Measurements from ENCODE around the gene ZMYND12. TPM values are rescaled to one million over a fixed set of nuclear protein-coding genes. Genes with fewer than 3 reads are reported as not detected.
"Not testable (repeated sequence)": the region's sequence is repeated elsewhere in the genome, so short reads cannot be mapped to it uniquely, and the experiment has no call there.

ZMYND12 gene
- 1 to 10 TPM in 1 of 2 experiments, under 1 TPM in 1; 0.58 to 1.3 TPM for total RNA-seq
- polyA plus RNA-seq, result 1 to 10 TPM in 1 of 2 donors, under 1 TPM in 1; 0.28 to 3.2 TPM

GRCh38 chr1:42456010-42456753 is at the start of gene ZMYND12, which contains the start of gene PPCS:
Gene ZMYND12, minus strand, starts transcription at chr1:42456022. Its CDS starts 25 bp downstream, at chr1:42455997.
Gene PPCS, plus strand, starts transcription at chr1:42456543. Its CDS starts 23 bp downstream, at chr1:42456566.
- intact Hi-C loops (cut with micrococcal nuclease), result loop anchor here (1.0 to 2.0 kb wide), 3 partner anchors 121 to 203 kb away; partner anchors contain the start of genes FOXJ3 and PPIH
- Histone ChIP-seq H3K9me3 (ENCODE audit: control insufficient read depth in 1 of 2, low read length in 2 of 2) (no peaks in the 10 kb centered on the region), H3K4me3 (ENCODE audit: low read length in 2 of 2) (peak within 1 kb of the TSS; percentile 84 to 96), H3K27me3 (ENCODE audit: insufficient read depth, low read length) (no peaks in the 10 kb centered on the region), H3K4me1 (ENCODE audit: insufficient read depth, low read length) (peaks cover 29% of the 10 kb centered on the region), H3K27ac (ENCODE audit: low read depth, low read length) (peak within 1 kb of the TSS; percentile 99), H3K36me3 (ENCODE audit: insufficient read depth, low read length) (peaks cover 27% of the 10 kb centered on the region)
- peaks cover 27 to 41% of the 10 kb centered on the region in 2 donors for H3K36me3 Mint-ChIP-seq
- no peaks in the 10 kb centered on the region for H3K9me3 Mint-ChIP-seq
- peak within 1 kb of the TSS; percentile 92 to 100 (median 99) for H3K27ac Mint-ChIP-seq
- H3K4me3 Mint-ChIP-seq, result peak within 1 kb of the TSS; percentile 91 to 100 (median 99)
- peak; percentile 91 to 96 (median 93) for DNase-seq
- peaks cover 21 to 43% (median 33%) of the 10 kb centered on the region in 4 donors for H3K4me1 Mint-ChIP-seq
- ChIA-PET CTCF (ENCODE audit: partially characterized antibody) (no interaction called here), POLR2A (ENCODE audit: partially characterized antibody) (interaction anchor here (0.8 to 1.8 kb wide), 11 partner anchors 17 to 422 kb away, joined by 3 to 15 read pairs (median 4); partner anchors contain the start of genes C1orf50, FOXJ3, P3H1 and PPIH)
- H3K27me3 Mint-ChIP-seq, result no peaks in the 10 kb centered on the region

DNA sequence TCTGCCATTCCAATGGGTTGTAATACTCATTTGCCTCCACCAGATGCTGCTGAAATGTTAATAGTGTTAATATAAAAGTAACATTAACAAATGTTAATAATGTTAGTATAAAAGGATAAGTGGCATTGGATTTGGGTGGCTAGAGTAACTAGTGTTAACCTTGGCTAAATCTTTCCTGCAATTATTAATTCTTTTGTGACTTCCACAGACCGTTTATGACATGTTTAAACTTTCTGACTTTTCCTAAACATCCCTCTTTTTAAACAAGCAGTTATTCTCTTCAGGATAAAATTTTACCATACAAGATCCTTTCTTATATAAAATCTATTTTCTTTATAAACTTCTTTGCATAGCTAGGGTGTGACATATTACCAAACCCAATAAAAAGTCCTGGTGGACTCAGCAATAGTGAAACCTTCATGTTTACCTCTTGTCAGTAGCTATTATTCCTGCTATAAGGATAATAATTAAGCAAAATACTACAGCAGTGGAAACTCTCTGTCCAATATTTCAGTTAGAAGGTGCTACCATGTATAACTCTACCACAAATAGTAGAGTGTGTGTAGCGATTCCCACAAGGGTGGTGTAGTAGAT is 48.8 kb upstream of the ZMYND12 start:
- intact Hi-C loops (cut with micrococcal nuclease), result no loop called here
- Mint-ChIP-seq H3K4me3 (no peak overlapping the region), H3K9me3 (peaks cover 0 to 67% (median 41%) of the 10 kb centered on the region in 8 donors)

DNA sequence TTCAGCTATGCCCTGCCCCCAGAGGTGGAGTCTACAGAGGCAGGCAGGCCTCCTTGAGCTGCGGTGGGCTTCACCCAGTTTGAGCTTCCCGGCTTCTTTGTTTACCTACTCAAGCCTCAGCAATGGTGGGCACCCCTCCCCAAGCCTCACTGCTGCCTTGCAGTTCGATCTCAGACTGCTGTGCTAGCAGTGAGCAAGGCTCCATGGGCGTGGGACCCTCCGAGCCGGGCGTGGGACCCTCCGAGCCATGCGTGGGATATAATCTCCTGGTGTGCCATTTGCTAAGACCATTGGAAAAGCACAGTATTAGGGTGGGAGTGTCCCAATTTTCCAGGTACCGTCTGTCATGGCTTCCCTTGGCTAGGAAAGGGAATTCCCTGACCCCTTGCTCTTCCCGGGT is 46.2 kb upstream of the ZMYND12 start:
- intact Hi-C loops (cut with micrococcal nuclease); H3K4me3 Mint-ChIP-seq; H3K4me1 Mint-ChIP-seq; H3K27ac Mint-ChIP-seq; POLR2A ChIA-PET (ENCODE audit: partially characterized antibody); H3K9me3 ChIP-seq (ENCODE audit: control insufficient read depth in 1 of 2, low read length in 2 of 2); H3K36me3 ChIP-seq (ENCODE audit: insufficient read depth, low read length); H3K27me3 Mint-ChIP-seq; CTCF ChIA-PET (ENCODE audit: partially characterized antibody); H3K27ac ChIP-seq (ENCODE audit: low read depth, low read length); H3K27me3 ChIP-seq (ENCODE audit: insufficient read depth, low read length); H3K4me1 ChIP-seq (ENCODE audit: insufficient read depth, low read length); DNase-seq; H3K4me3 ChIP-seq (ENCODE audit: low read length in 2 of 2): not testable (repeated sequence)
- Mint-ChIP-seq H3K9me3 (peaks cover 0 to 42% (median 26%) of the 10 kb centered on the region in 8 donors), H3K36me3 (peaks cover 45 to 49% of the 10 kb centered on the region in 2 donors)

More for the DNA sequence above, 48.8 kb upstream of the ZMYND12 start:
- Mint-ChIP-seq H3K36me3 (peaks cover 57 to 59% of the 10 kb centered on the region in 2 donors), H3K4me1 (no peaks in the 10 kb centered on the region), H3K27ac (no peak overlapping the region), H3K27me3 (no peaks in the 10 kb centered on the region)
- Histone ChIP-seq H3K36me3 (ENCODE audit: insufficient read depth, low read length) (no peaks in the 10 kb centered on the region), H3K9me3 (ENCODE audit: control insufficient read depth in 1 of 2, low read length in 2 of 2) (no peaks in the 10 kb centered on the region), H3K27me3 (ENCODE audit: insufficient read depth, low read length) (no peaks in the 10 kb centered on the region), H3K4me1 (ENCODE audit: insufficient read depth, low read length) (no peaks in the 10 kb centered on the region), H3K4me3 (ENCODE audit: low read length in 2 of 2) (no peak overlapping the region), H3K27ac (ENCODE audit: low read depth, low read length) (no peak overlapping the region)
- ChIA-PET POLR2A (ENCODE audit: partially characterized antibody) (no interaction called here), CTCF (ENCODE audit: partially characterized antibody) (no interaction called here)
- DNase-seq, result no peak

- Mint-ChIP-seq H3K27ac (no peak overlapping the region), H3K4me3 (no peak overlapping the region), H3K9me3 (peaks cover 0 to 7% (median 0%) of the 10 kb centered on the region in 8 donors), H3K27me3 (no peaks in the 10 kb centered on the region), H3K4me1 (no peaks in the 10 kb centered on the region), H3K36me3 (peaks cover 13 to 41% of the 10 kb centered on the region in 2 donors)
- POLR2A ChIA-PET (ENCODE audit: partially characterized antibody), result no interaction called here
- intact Hi-C loops (cut with micrococcal nuclease), result no loop called here
- H3K27ac ChIP-seq (ENCODE audit: low read depth, low read length), result no peak overlapping the region
- H3K4me1 ChIP-seq (ENCODE audit: insufficient read depth, low read length), result no peaks in the 10 kb centered on the region
- no peaks in the 10 kb centered on the region for H3K36me3 ChIP-seq (ENCODE audit: insufficient read depth, low read length)
- no peak overlapping the region for H3K4me3 ChIP-seq (ENCODE audit: low read length in 2 of 2)
- no peak for DNase-seq
- no peaks in the 10 kb centered on the region for H3K9me3 ChIP-seq (ENCODE audit: control insufficient read depth in 1 of 2, low read length in 2 of 2)
- CTCF ChIA-PET (ENCODE audit: partially characterized antibody), result no interaction called here
- no peaks in the 10 kb centered on the region for H3K27me3 ChIP-seq (ENCODE audit: insufficient read depth, low read length)
These were observed 34.4 kb upstream of the ZMYND12 start for GRCh38 chr1:42490237-42490636.

DNA sequence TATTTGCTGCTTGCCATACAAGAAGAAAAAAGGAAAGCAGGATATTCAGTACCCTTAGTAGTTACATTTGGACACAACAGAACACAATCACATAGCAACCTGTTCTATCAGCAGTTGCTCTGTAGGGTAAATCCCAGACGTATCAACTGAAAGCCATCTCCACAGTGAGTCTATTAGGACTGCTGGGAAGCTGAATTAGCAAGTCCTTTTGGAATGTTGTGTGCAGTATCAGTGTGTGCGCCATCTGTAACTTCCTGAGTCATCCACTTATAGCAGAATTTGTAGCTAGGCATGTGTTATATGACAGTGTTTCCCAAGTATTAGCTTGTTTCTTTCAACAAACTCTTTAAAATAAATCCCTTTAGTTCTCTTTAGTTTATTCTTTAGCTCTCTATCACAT is 28.6 kb upstream of the ZMYND12 start:
- no peak for DNase-seq
- POLR2A ChIA-PET (ENCODE audit: partially characterized antibody), result no interaction called here
- Histone ChIP-seq H3K27me3 (ENCODE audit: insufficient read depth, low read length) (no peaks in the 10 kb centered on the region), H3K36me3 (ENCODE audit: insufficient read depth, low read length) (no peaks in the 10 kb centered on the region), H3K27ac (ENCODE audit: low read depth, low read length) (no peak overlapping the region), H3K4me1 (ENCODE audit: insufficient read depth, low read length) (no peaks in the 10 kb centered on the region), H3K4me3 (ENCODE audit: low read length in 2 of 2) (no peak overlapping the region), H3K9me3 (ENCODE audit: control insufficient read depth in 1 of 2, low read length in 2 of 2) (no peaks in the 10 kb centered on the region)
- intact Hi-C loops (cut with micrococcal nuclease), result no loop called here
- Mint-ChIP-seq H3K9me3 (no peaks in the 10 kb centered on the region), H3K4me3 (no peak overlapping the region), H3K4me1 (no peaks in the 10 kb centered on the region), H3K27me3 (no peaks in the 10 kb centered on the region), H3K36me3 (peaks cover 9 to 30% of the 10 kb centered on the region in 2 donors), H3K27ac (no peak overlapping the region)
- CTCF ChIA-PET (ENCODE audit: partially characterized antibody), result no interaction called here

GRCh38 chr1:42482635-42483153 is 26.9 kb upstream of the ZMYND12 start:
- no peaks in the 10 kb centered on the region for H3K9me3 Mint-ChIP-seq
- peaks cover 10 to 29% of the 10 kb centered on the region in 2 donors for H3K36me3 Mint-ChIP-seq
- no peaks in the 10 kb centered on the region for H3K4me1 Mint-ChIP-seq
- no peak for DNase-seq
- intact Hi-C loops (cut with micrococcal nuclease), result no loop called here
- H3K36me3 ChIP-seq (ENCODE audit: insufficient read depth, low read length), result no peaks in the 10 kb centered on the region
- H3K27me3 ChIP-seq (ENCODE audit: insufficient read depth, low read length), result no peaks in the 10 kb centered on the region
- H3K27me3 Mint-ChIP-seq, result no peaks in the 10 kb centered on the region
- H3K4me3 Mint-ChIP-seq, result no peak overlapping the region
- H3K27ac ChIP-seq (ENCODE audit: low read depth, low read length), result no peak overlapping the region
- H3K4me1 ChIP-seq (ENCODE audit: insufficient read depth, low read length), result no peaks in the 10 kb centered on the region
- CTCF ChIA-PET (ENCODE audit: partially characterized antibody), result no interaction called here
- no peaks in the 10 kb centered on the region for H3K9me3 ChIP-seq (ENCODE audit: control insufficient read depth in 1 of 2, low read length in 2 of 2)
- POLR2A ChIA-PET (ENCODE audit: partially characterized antibody), result no interaction called here
- H3K4me3 ChIP-seq (ENCODE audit: low read length in 2 of 2), result no peak overlapping the region
- no peak overlapping the region for H3K27ac Mint-ChIP-seq

- H3K36me3 Mint-ChIP-seq, result peaks cover 10 to 18% of the 10 kb centered on the region in 2 donors
- intact Hi-C loops (cut with micrococcal nuclease), result no loop called here
- Histone ChIP-seq H3K36me3 (ENCODE audit: insufficient read depth, low read length) (no peaks in the 10 kb centered on the region), H3K27ac (ENCODE audit: low read depth, low read length) (no peak overlapping the region), H3K9me3 (ENCODE audit: control insufficient read depth in 1 of 2, low read length in 2 of 2) (no peaks in the 10 kb centered on the region), H3K4me3 (ENCODE audit: low read length in 2 of 2) (no peak overlapping the region), H3K4me1 (ENCODE audit: insufficient read depth, low read length) (no peaks in the 10 kb centered on the region), H3K27me3 (ENCODE audit: insufficient read depth, low read length) (no peaks in the 10 kb centered on the region)
- H3K4me3 Mint-ChIP-seq, result no peak overlapping the region
- H3K9me3 Mint-ChIP-seq, result no peaks in the 10 kb centered on the region
- no peak for DNase-seq
- peak overlapping the region in 1 of 7 donors; percentile 53 for H3K27ac Mint-ChIP-seq
- CTCF ChIA-PET (ENCODE audit: partially characterized antibody), result no interaction called here
- H3K4me1 Mint-ChIP-seq, result no peaks in the 10 kb centered on the region
- POLR2A ChIA-PET (ENCODE audit: partially characterized antibody), result no interaction called here
- no peaks in the 10 kb centered on the region for H3K27me3 Mint-ChIP-seq
These were observed 25.1 kb upstream of the ZMYND12 start for GRCh38 chr1:42480921-42481320.

All from CD4-positive, alpha-beta memory T cell (primary cell).